IMR-90 (cell line): Measurements from ENCODE around the gene ZDHHC17. TPM values are rescaled to one million over a fixed set of nuclear protein-coding genes. Genes with fewer than 3 reads are reported as not detected.

Experiments
- ATAC-seq: fragments of 200-7000 bp; cut with Tn5 transposase; 2 replicates; pipeline ENCODE4 v1.9.1; 2020; ENCODE audit warnings: low read depth, mild to moderate bottlenecking, moderate library complexity
- BruUV-seq: library from RNA; stranded (reverse); fragments of 400-500 nt; replicated peaks from 2 replicates; lab custom pipeline; 2021; lab: Mats Ljungman, UMichigan
- CTCF ChIA-PET: fragments of 300-600 bp; formaldehyde crosslinking; extraction: SDS; loops from one replicate; lab custom pipeline; 2021; ENCODE audit warnings: antibody characterized with exemption; lab: Yijun Ruan, JAX
- POLR2A ChIA-PET: fragments of 300-600 bp; sonication (Branson Sonifier 250); formaldehyde crosslinking; loops from one replicate; lab custom pipeline; 2022; ENCODE audit warnings: antibody characterized with exemption; ENCODE audit not compliant: unreplicated experiment; lab: Charles Lee
- DNase-seq: peaks from one replicate; pipeline ENCODE4 v3.0.0; 2013
- H2AFZ ChIP-seq: replicated peaks from 2 replicates; pipeline ENCODE3; 2013; ENCODE audit warnings: low read length, mild to moderate bottlenecking; ENCODE audit not compliant: poor library complexity
- H2AK5ac ChIP-seq: 2 replicates; pipeline ENCODE4 v1.6.1; 2013; ENCODE audit warnings: low read depth, low read length, inconsistent platforms
- H2AK9ac ChIP-seq: replicated peaks from 2 replicates; pipeline ENCODE3; 2013; ENCODE audit warnings: mild to moderate bottlenecking, low read depth, low read length, moderate library complexity; ENCODE audit not compliant: poor library complexity
- H2BK120ac ChIP-seq: 2 replicates; pipeline ENCODE4 v1.6.1; 2013; ENCODE audit warnings: low read depth, low read length, inconsistent platforms
- H2BK15ac ChIP-seq: 3 replicates; pipeline ENCODE4 v1.6.1; 2013; ENCODE audit warnings: low read depth, low read length, inconsistent platforms
- H2BK20ac ChIP-seq: 2 replicates; pipeline ENCODE4 v1.6.1; 2013; ENCODE audit warnings: low read depth, mild to moderate bottlenecking, inconsistent platforms, low read length, moderate library complexity
- H2BK5ac ChIP-seq: 2 replicates; pipeline ENCODE4 v1.6.1; 2013; ENCODE audit warnings: mild to moderate bottlenecking, low read depth, low read length, inconsistent platforms; ENCODE audit not compliant: poor library complexity, severe bottlenecking
- H3K14ac ChIP-seq: replicated peaks from 2 replicates; pipeline ENCODE4 v1.6.1; 2013; ENCODE audit warnings: low read depth, low read length, inconsistent platforms
- H3K18ac ChIP-seq: 2 replicates; pipeline ENCODE4 v1.6.1; 2013; ENCODE audit warnings: low read depth, low read length, control low read depth
- H3K23ac ChIP-seq: 2 replicates; pipeline ENCODE4 v1.6.1; 2013; ENCODE audit warnings: low read depth, low read length, inconsistent platforms
- H3K27ac ChIP-seq: 2 replicates; pipeline ENCODE4 v1.5.1; 2013; ENCODE audit warnings: mild to moderate bottlenecking, control low read depth, low read length; ENCODE audit not compliant: insufficient read depth
- H3K27me3 ChIP-seq: 2 replicates; pipeline ENCODE4 v1.6.1; 2013; ENCODE audit warnings: low read length; ENCODE audit not compliant: control insufficient read depth, insufficient read depth
- H3K36me3 ChIP-seq: 2 replicates; pipeline ENCODE4 v1.6.1; 2013; ENCODE audit warnings: low read length, mixed read lengths; ENCODE audit not compliant: control insufficient read depth, insufficient read depth
- H3K4ac ChIP-seq: 2 replicates; pipeline ENCODE4 v1.6.1; 2013; ENCODE audit warnings: low read depth, low read length, inconsistent platforms
- H3K4me1 ChIP-seq: 2 replicates; pipeline ENCODE4 v1.6.1; 2013; ENCODE audit warnings: low read length, mixed read lengths; ENCODE audit not compliant: control insufficient read depth, insufficient read depth
- H3K4me2 ChIP-seq: 2 replicates; pipeline ENCODE4 v1.6.1; 2013; ENCODE audit warnings: low read depth, mild to moderate bottlenecking, control low read depth, low read length, moderate library complexity
- H3K4me3 ChIP-seq: 2 replicates; pipeline ENCODE4 v1.5.1; 2013; ENCODE audit warnings: low read depth, mild to moderate bottlenecking, control low read depth, low read length, moderate library complexity; ENCODE audit not compliant: insufficient read depth
- H3K56ac ChIP-seq: 2 replicates; pipeline ENCODE4 v1.6.1; 2013; ENCODE audit warnings: low read length, inconsistent platforms; ENCODE audit not compliant: insufficient read depth; ENCODE audit errors: extremely low read depth
- H3K79me1 ChIP-seq, 2 experiments: 2 replicates each; pipeline ENCODE4 v1.6.1; 2013; ENCODE audit warnings: low read length in 2 of 2, inconsistent platforms in 1 of 2, low read depth in 1 of 2
- H3K9ac ChIP-seq: 2 replicates; pipeline ENCODE4 v1.6.1; 2013; ENCODE audit warnings: low read depth, low read length, control low read depth
- H3K9me1 ChIP-seq: 2 replicates; pipeline ENCODE4 v1.6.1; 2013; ENCODE audit warnings: low read length, inconsistent platforms; ENCODE audit not compliant: insufficient read depth
- H3K9me3 ChIP-seq: 2 replicates; pipeline ENCODE4 v1.6.1; 2013; ENCODE audit warnings: low read length; ENCODE audit not compliant: control insufficient read depth, insufficient read depth
- H4K20me1 ChIP-seq: 2 replicates; pipeline ENCODE4 v1.6.1; 2013; ENCODE audit warnings: low read length, inconsistent platforms; ENCODE audit not compliant: insufficient read depth
- H4K5ac ChIP-seq: 2 replicates; pipeline ENCODE4 v1.6.1; 2013; ENCODE audit warnings: mild to moderate bottlenecking, low read depth, low read length, control low read depth
- H4K8ac ChIP-seq, 2 experiments: 2 replicates each; pipeline ENCODE4 v1.6.1; 2013; ENCODE audit warnings: low read depth in 2 of 2, low read length in 2 of 2, control low read depth in 1 of 2, inconsistent platforms in 1 of 2
- H4K91ac ChIP-seq: 2 replicates; pipeline ENCODE4 v1.6.1; 2013; ENCODE audit warnings: low read depth, low read length, inconsistent platforms; ENCODE audit not compliant: insufficient read depth
- CEBPB ChIP-seq: IDR thresholded peaks from 2 replicates; pipeline ENCODE4 v1.6.1; 2012; ENCODE audit warnings: low read depth, low read length, improper control_type of control experiment
- WGBS, 2 experiments: methylation state at CpG; one replicate each; pipeline versions ENCODE4 v1.1.5 to v1.1.7; 2013; ENCODE audit warnings: missing lambda C conversion rate in 2 of 2; ENCODE audit not compliant: insufficient read length in 1 of 2; ENCODE audit errors: extremely low coverage in 2 of 2; 5-methylcytosine and 5-hydroxymethylcytosine counted together
- dilution Hi-C: fragments of 300-500 bp; cut with HindIII; formaldehyde crosslinking; loops from one replicate; pipeline ENCODE4 v1.14.3; 2018; ENCODE audit warnings: low sequenced_read_pairs; ENCODE audit not compliant: unreplicated experiment
- in situ Hi-C: fragments of 300-500 bp; cut with MboI; formaldehyde crosslinking; loops from 3 replicates; pipeline ENCODE4 v1.14.3; 2019; ENCODE audit warnings: low sequenced_read_pairs, inconsistent platforms, mixed read lengths
- intact Hi-C: fragments of 100-400 bp; cut with micrococcal nuclease; formaldehyde crosslinking; loops from 2 replicates; pipeline ENCODE4 v1.10.0; 2022
- polyA plus RNA-seq, 3 experiments: library from polyadenylated mRNA; depleted of rRNA; stranded (reverse); fragments of >200 nt; gene quantifications; 2 replicates each; pipeline ENCODE4 v1.2.3, GENCODE V29; 2012; ENCODE audit warnings: low replicate concordance in 1 of 3
- total RNA-seq: library from RNA; depleted of rRNA; stranded (reverse); fragments of >200 nt; gene quantifications from 2 replicates; pipeline ENCODE4 v1.2.3, GENCODE V29; 2012
- TF ChIP-seq, protein P1 (sequence below): fragments of 150-350 bp; IDR thresholded peaks from 2 replicates; pipeline ENCODE4 v1.6.1; 2016; ENCODE audit warnings: low read depth, mild to moderate bottlenecking, low read length, moderate library complexity, borderline replicate concordance

The ZDHHC17 gene
- total and polyA plus RNA-seq, 2 of the 4 experiments (the other 2 are of a cell fraction) = 23.3 to 125 TPM

DNA sequence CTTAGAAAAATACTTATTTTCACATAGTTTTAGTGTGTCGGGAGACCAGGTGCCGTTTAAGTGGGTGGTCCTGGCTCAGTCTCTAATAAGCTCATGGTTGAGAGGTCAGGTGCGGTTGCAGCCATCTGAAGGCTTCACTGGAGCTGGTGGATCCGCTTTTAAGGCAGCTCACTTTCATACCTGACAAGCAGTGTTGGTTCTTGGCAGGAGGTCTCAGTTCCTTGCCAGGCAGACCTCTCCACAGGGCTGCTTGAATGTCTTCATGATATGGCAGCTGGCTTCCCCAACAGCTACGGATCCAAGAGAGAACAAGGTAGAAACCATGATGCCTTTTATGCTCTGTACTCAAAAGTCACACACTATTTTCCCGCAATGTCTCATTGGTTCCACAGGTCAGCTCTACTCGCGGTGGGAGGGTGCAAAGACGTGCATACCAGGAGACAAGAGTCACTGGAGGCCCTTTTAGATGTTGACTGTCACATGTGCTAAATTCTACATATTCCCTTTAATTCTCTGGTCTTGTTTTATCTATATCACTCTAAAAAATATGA is 8.0 kb upstream of the ZDHHC17 start:
- POLR2A ChIA-PET = no interaction called here
- Histone ChIP-seq H2AK9ac (no peak overlapping the region), H3K18ac (no peak overlapping the region; the same call in 1 of the 2 replicates), H3K4me1 (no peaks in the 10 kb centered on the region), H3K14ac (0 out of 2 replicates have a peak overlapping the region, but pooled peaks have one; percentile 68), H3K56ac (no peak overlapping the region), H2BK5ac (no peak overlapping the region), H3K27ac (no peak overlapping the region), H4K20me1 (no peaks in the 10 kb centered on the region), H2AFZ (no peak overlapping the region), H4K5ac (no peak overlapping the region), H3K36me3 (no peaks in the 10 kb centered on the region), H2BK15ac (no peak overlapping the region), H3K4ac (peak overlapping the region; percentile 36; the same call in 1 of the 2 replicates), H4K8ac (no peak overlapping the region), H3K23ac (no peak overlapping the region), H2AK5ac (no peak overlapping the region), H3K4me2 (no peak overlapping the region), H3K9me1 (no peaks in the 10 kb centered on the region), H4K91ac (no peak overlapping the region), H3K79me1 (no peaks in the 10 kb centered on the region), H2BK20ac (no peak overlapping the region), H3K4me3 (no peak overlapping the region), H2BK120ac (no peak overlapping the region), H3K9ac (no peak overlapping the region), H3K9me3 (no peaks in the 10 kb centered on the region), H3K27me3 (no peaks in the 10 kb centered on the region)
- intact Hi-C loops (no loop called here), in situ Hi-C loops (no loop called here), dilution Hi-C loops (no loop called here)
- TF ChIP-seq CEBPB = no peak
- TF ChIP-seq, protein P1, sequence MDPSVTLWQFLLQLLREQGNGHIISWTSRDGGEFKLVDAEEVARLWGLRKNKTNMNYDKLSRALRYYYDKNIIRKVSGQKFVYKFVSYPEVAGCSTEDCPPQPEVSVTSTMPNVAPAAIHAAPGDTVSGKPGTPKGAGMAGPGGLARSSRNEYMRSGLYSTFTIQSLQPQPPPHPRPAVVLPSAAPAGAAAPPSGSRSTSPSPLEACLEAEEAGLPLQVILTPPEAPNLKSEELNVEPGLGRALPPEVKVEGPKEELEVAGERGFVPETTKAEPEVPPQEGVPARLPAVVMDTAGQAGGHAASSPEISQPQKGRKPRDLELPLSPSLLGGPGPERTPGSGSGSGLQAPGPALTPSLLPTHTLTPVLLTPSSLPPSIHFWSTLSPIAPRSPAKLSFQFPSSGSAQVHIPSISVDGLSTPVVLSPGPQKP = no peak
- no peak for ATAC-seq
- CTCF ChIA-PET = no interaction called here
- DNase-seq = no peak
- WGBS, 2 experiments = 82% methylated on average over 2 of the region's 9 CpGs; no CpG with 5 or more reads in 1 of the 2 experiments
- no TSS peak for BruUV-seq
